AG09309 (cell line): ENCODE data around the gene STYK1.
"Not testable (repeated sequence)": the region's sequence is repeated elsewhere in the genome, so short reads cannot be mapped to it uniquely, and the experiment has no call there.

Experiments used
- DNase-seq: peaks from one replicate; pipeline ENCODE4 v3.0.0-alpha.2; 2010; ENCODE audit warnings: low read depth
- H3K4me3 ChIP-seq: 2 replicates; pipeline ENCODE4 v1.5.1; 2011; ENCODE audit warnings: mild to moderate bottlenecking, low read depth, low read length, moderate library complexity; ENCODE audit not compliant: control insufficient read depth
- TF ChIP-seq, protein P1 (sequence below): IDR thresholded peaks from 2 replicates; pipeline ENCODE4 v1.5.1; 2011; ENCODE audit warnings: mild to moderate bottlenecking, low read depth, low read length, inconsistent platforms; ENCODE audit not compliant: insufficient read depth, control insufficient read depth; ENCODE audit errors: missing control alignments

STYK1 gene

GRCh38 chr12:10595881-10596280 lies 78.0 kb downstream of the STYK1 start:
- DNase-seq, result no peak
- TF ChIP-seq, protein P1, sequence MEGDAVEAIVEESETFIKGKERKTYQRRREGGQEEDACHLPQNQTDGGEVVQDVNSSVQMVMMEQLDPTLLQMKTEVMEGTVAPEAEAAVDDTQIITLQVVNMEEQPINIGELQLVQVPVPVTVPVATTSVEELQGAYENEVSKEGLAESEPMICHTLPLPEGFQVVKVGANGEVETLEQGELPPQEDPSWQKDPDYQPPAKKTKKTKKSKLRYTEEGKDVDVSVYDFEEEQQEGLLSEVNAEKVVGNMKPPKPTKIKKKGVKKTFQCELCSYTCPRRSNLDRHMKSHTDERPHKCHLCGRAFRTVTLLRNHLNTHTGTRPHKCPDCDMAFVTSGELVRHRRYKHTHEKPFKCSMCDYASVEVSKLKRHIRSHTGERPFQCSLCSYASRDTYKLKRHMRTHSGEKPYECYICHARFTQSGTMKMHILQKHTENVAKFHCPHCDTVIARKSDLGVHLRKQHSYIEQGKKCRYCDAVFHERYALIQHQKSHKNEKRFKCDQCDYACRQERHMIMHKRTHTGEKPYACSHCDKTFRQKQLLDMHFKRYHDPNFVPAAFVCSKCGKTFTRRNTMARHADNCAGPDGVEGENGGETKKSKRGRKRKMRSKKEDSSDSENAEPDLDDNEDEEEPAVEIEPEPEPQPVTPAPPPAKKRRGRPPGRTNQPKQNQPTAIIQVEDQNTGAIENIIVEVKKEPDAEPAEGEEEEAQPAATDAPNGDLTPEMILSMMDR, result no peak

GRCh38 chr12:10590966-10591365 lies 82.9 kb downstream of the STYK1 start:
- no peak for DNase-seq
- no peak overlapping the region for H3K4me3 ChIP-seq
- TF ChIP-seq, protein P1, result no peak

More at GRCh38 chr12:10595881-10596280, 78.0 kb downstream of the STYK1 start:
- H3K4me3 ChIP-seq, result no peak overlapping the region

- TF ChIP-seq, protein P1, result no peak
- no peak overlapping the region for H3K4me3 ChIP-seq
- no peak for DNase-seq
Measured at GRCh38 chr12:10584415-10584814, 89.4 kb downstream of the STYK1 start.

DNA sequence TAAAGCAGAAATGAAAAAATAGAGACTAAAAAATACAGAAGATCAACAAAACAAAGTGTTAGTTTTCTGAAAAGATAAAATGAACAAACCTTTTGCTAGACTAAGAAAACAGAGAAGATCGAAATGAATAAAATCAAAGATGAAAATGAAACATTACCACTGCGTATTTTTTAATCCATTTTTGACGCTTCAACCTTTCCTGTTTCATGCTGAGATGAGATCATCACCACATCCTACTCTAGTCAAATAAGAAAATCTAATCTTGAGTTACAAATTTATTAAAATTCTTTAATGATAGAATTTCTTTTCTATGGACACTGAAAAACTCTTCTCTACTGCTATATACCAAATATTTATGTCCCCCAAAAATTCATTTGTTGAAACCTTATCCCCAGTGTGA lies 91.1 kb downstream of the STYK1 start:
- H3K4me3 ChIP-seq, result no peak overlapping the region
- no peak for DNase-seq
- TF ChIP-seq, protein P1, result no peak

- DNase-seq, H3K4me3 ChIP-seq: not testable (repeated sequence)
Measured at GRCh38 chr12:10582133-10582532, 91.7 kb downstream of the STYK1 start.

- TF ChIP-seq, protein P1, result no peak
- no peak for DNase-seq
- no peak overlapping the region for H3K4me3 ChIP-seq
Measured at GRCh38 chr12:10574307-10574706, 99.5 kb downstream of the STYK1 start.

DNA sequence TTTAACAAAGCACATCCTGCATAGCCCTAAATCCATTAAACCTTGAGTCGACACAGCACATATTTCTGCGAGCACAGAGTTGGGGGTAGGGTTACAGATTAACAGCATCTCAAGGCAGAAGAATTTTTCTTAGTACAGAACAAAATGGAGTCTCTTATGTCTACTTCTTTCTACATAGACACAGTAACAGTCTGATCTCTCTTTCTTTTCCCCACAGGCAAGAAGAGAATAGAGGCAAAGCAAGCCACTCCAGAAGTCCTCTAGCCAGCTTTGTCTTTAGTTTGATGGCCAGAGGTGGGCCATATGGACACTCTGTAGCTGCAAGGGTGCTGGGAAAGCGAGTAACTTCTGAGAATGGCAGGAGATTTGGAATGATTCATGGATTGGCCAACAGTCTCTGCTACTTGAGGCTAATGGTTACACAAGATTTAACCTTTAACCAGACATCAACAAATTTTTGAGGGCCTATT lies 101.8 kb downstream of the STYK1 start:
- H3K4me3 ChIP-seq, result not testable (repeated sequence)
- peak; percentile 73 for DNase-seq

GRCh38 chr12:10571141-10571540 lies 102.7 kb downstream of the STYK1 start:
- H3K4me3 ChIP-seq, result no peak overlapping the region
- no peak for DNase-seq
- TF ChIP-seq, protein P1, result no peak
